GM19035 (cell line): ENCODE results near the gene HIP1R.

Source experiments
- ATAC-seq: cut with Tn5 transposase; IDR thresholded peaks from one replicate; pipeline ENCODE4 v1.9.1; 2021; ENCODE audit not compliant: unreplicated experiment

The HIP1R gene

GRCh38 chr12:122834104-122834920 is 945 bp upstream of the HIP1R start:
- ATAC-seq: no peak

GRCh38 chr12:122835750-122836026 is 431 bp downstream of the HIP1R start:
- ATAC-seq: peak; percentile 43

GRCh38 chr12:122836027-122836921 is 1.0 kb downstream of the HIP1R start:
- peak; percentile 64 for ATAC-seq

- no peak for ATAC-seq
These were observed 2.3 kb downstream of the HIP1R start for GRCh38 chr12:122837306-122838265.

GRCh38 chr12:122838841-122839240 is 3.6 kb downstream of the HIP1R start:
- no peak for ATAC-seq

GRCh38 chr12:122839907-122840554 is 4.8 kb downstream of the HIP1R start:
- ATAC-seq: no peak

GRCh38 chr12:122840580-122841513 is 5.6 kb downstream of the HIP1R start:
- ATAC-seq: no peak

GRCh38 chr12:122841544-122842321 is 6.5 kb downstream of the HIP1R start:
- no peak for ATAC-seq

GRCh38 chr12:122842505-122843405 is 7.5 kb downstream of the HIP1R start:
- ATAC-seq: no peak

GRCh38 chr12:122843455-122843854 is 8.2 kb downstream of the HIP1R start:
- ATAC-seq: no peak

- ATAC-seq: no peak
These were observed 9.2 kb downstream of the HIP1R start for GRCh38 chr12:122844366-122844971.

- ATAC-seq: no peak
These were observed 10.0 kb downstream of the HIP1R start for GRCh38 chr12:122845041-122845864.

- no peak for ATAC-seq
These were observed 10.8 kb downstream of the HIP1R start for GRCh38 chr12:122845865-122846621.

- no peak for ATAC-seq
These were observed 11.6 kb downstream of the HIP1R start for GRCh38 chr12:122846622-122847515.

GRCh38 chr12:122847516-122847836 is 12.2 kb downstream of the HIP1R start:
- no peak for ATAC-seq
